Large intestine (tissue), 3 donors: Measurements from ENCODE around the gene RETREG1. TPM values are rescaled to one million over a fixed set of nuclear protein-coding genes. Genes with fewer than 3 reads are reported as not detected.
A peak's percentile ranks its signal among the peaks of the same experiment; 100 is the strongest.

Experiments used
- DNase-seq, 2 donors: peaks; one replicate each; pipeline versions ENCODE4 v3.0.0 to v3.0.0-alpha.2; 2013
- H3K27ac ChIP-seq: one replicate; pipeline ENCODE4 v1.5.1; 2013; ENCODE audit warnings: low read length
- H3K27me3 ChIP-seq: 2 replicates; pipeline ENCODE4 v1.6.1; 2013; ENCODE audit warnings: low read length; ENCODE audit not compliant: control insufficient read depth, insufficient read depth
- H3K36me3 ChIP-seq: 2 replicates; pipeline ENCODE4 v1.6.1; 2013; ENCODE audit warnings: low read length; ENCODE audit not compliant: control insufficient read depth, insufficient read depth
- H3K4me1 ChIP-seq: one replicate; pipeline ENCODE4 v1.6.1; 2013; ENCODE audit warnings: low read length; ENCODE audit not compliant: control insufficient read depth, insufficient read depth
- H3K4me3 ChIP-seq: one replicate; pipeline ENCODE4 v1.5.1; 2013; ENCODE audit warnings: low read length
- H3K9me3 ChIP-seq: one replicate; pipeline ENCODE4 v1.6.1; 2013; ENCODE audit warnings: mild to moderate bottlenecking, low read depth, low read length, moderate library complexity; ENCODE audit not compliant: control insufficient read depth
- WGBS: methylation state at CpG from one replicate; pipeline ENCODE4 v1.1.5; 2013; ENCODE audit warnings: low lambda C conversion rate; ENCODE audit not compliant: insufficient coverage; 5-methylcytosine and 5-hydroxymethylcytosine counted together
- polyA plus RNA-seq: library from polyadenylated mRNA; unstranded; fragments of 120-200 nt; gene quantifications from one replicate; pipeline ENCODE4 v1.2.1, GENCODE V29; 2013

Gene RETREG1
- polyA plus RNA-seq, 1 donor: 27.0 TPM

GRCh38 chr5:16588434-16589214, 28.2 kb downstream of the RETREG1 start:
- H3K27me3 ChIP-seq: no peaks in the 10 kb centered on the region
- no peaks in the 10 kb centered on the region for H3K4me1 ChIP-seq
- no peak overlapping the region for H3K4me3 ChIP-seq
- H3K36me3 ChIP-seq: no peaks in the 10 kb centered on the region
- WGBS: no CpG with 5 or more reads among the region's 10 CpGs
- H3K27ac ChIP-seq: no peak overlapping the region
- no peaks in the 10 kb centered on the region for H3K9me3 ChIP-seq
- no peak for DNase-seq

GRCh38 chr5:16586556-16586955, 30.2 kb downstream of the RETREG1 start:
- H3K27ac ChIP-seq: no peak overlapping the region
- no CpG with 5 or more reads among the region's 3 CpGs for WGBS
- no peaks in the 10 kb centered on the region for H3K4me1 ChIP-seq
- no peaks in the 10 kb centered on the region for H3K27me3 ChIP-seq
- no peak for DNase-seq
- H3K36me3 ChIP-seq: no peaks in the 10 kb centered on the region
- no peaks in the 10 kb centered on the region for H3K9me3 ChIP-seq
- H3K4me3 ChIP-seq: no peak overlapping the region

GRCh38 chr5:16585041-16585667, 31.6 kb downstream of the RETREG1 start:
- no peaks in the 10 kb centered on the region for H3K9me3 ChIP-seq
- H3K4me3 ChIP-seq: no peak overlapping the region
- no peaks in the 10 kb centered on the region for H3K36me3 ChIP-seq
- no CpG with 5 or more reads among the region's 4 CpGs for WGBS
- peak in 1 of 2 donors; percentile 72 for DNase-seq
- H3K27me3 ChIP-seq: no peaks in the 10 kb centered on the region
- no peak overlapping the region for H3K27ac ChIP-seq
- H3K4me1 ChIP-seq: no peaks in the 10 kb centered on the region

- Histone ChIP-seq H3K36me3 (no peaks in the 10 kb centered on the region), H3K9me3 (no peaks in the 10 kb centered on the region), H3K27ac (no peak overlapping the region), H3K4me3 (no peak overlapping the region), H3K27me3 (no peaks in the 10 kb centered on the region), H3K4me1 (no peaks in the 10 kb centered on the region)
- WGBS: 58% methylated on average over 3 of the region's 4 CpGs
- DNase-seq: no peak
Observed at GRCh38 chr5:16582081-16582480, 34.7 kb downstream of the RETREG1 start.

- Histone ChIP-seq H3K27ac (no peak overlapping the region), H3K27me3 (no peaks in the 10 kb centered on the region), H3K4me3 (no peak overlapping the region), H3K4me1 (no peaks in the 10 kb centered on the region), H3K9me3 (no peaks in the 10 kb centered on the region), H3K36me3 (no peaks in the 10 kb centered on the region)
- WGBS: 47% methylated on average over 3 of the region's 6 CpGs
- no peak for DNase-seq
Observed at GRCh38 chr5:16580382-16580781, 36.4 kb downstream of the RETREG1 start.

GRCh38 chr5:16579142-16579847, 37.5 kb downstream of the RETREG1 start:
- H3K27ac ChIP-seq: no peak overlapping the region
- no peaks in the 10 kb centered on the region for H3K36me3 ChIP-seq
- DNase-seq: no peak
- H3K9me3 ChIP-seq: no peaks in the 10 kb centered on the region
- H3K4me1 ChIP-seq: no peaks in the 10 kb centered on the region
- H3K27me3 ChIP-seq: no peaks in the 10 kb centered on the region
- H3K4me3 ChIP-seq: no peak overlapping the region
- 100% methylated on average over 1 of the region's 6 CpGs for WGBS

- H3K36me3 ChIP-seq: no peaks in the 10 kb centered on the region
- no peak overlapping the region for H3K27ac ChIP-seq
- peak in 1 of 2 donors; percentile 13 for DNase-seq
- no peaks in the 10 kb centered on the region for H3K9me3 ChIP-seq
- peaks cover 6% of the 10 kb centered on the region for H3K4me1 ChIP-seq
- no CpG with 5 or more reads among the region's 4 CpGs for WGBS
- H3K4me3 ChIP-seq: no peak overlapping the region
- no peaks in the 10 kb centered on the region for H3K27me3 ChIP-seq
Observed at GRCh38 chr5:16578474-16578883, 38.3 kb downstream of the RETREG1 start.

- no CpG with 5 or more reads among the region's 11 CpGs for WGBS
- Histone ChIP-seq H3K27me3 (no peaks in the 10 kb centered on the region), H3K36me3 (no peaks in the 10 kb centered on the region), H3K4me3 (no peak overlapping the region), H3K4me1 (peaks cover 9% of the 10 kb centered on the region), H3K9me3 (no peaks in the 10 kb centered on the region), H3K27ac (no peak overlapping the region)
- DNase-seq: no peak
Observed at GRCh38 chr5:16577677-16578076, 39.1 kb downstream of the RETREG1 start.

GRCh38 chr5:16574789-16575721, 41.7 kb downstream of the RETREG1 start:
- WGBS: 90% methylated on average over 5 of the region's 12 CpGs
- no peaks in the 10 kb centered on the region for H3K9me3 ChIP-seq
- H3K4me3 ChIP-seq: no peak overlapping the region
- no peak for DNase-seq
- no peaks in the 10 kb centered on the region for H3K36me3 ChIP-seq
- H3K27me3 ChIP-seq: no peaks in the 10 kb centered on the region
- no peak overlapping the region for H3K27ac ChIP-seq
- peaks cover 9% of the 10 kb centered on the region for H3K4me1 ChIP-seq

GRCh38 chr5:16573401-16573800, 43.4 kb downstream of the RETREG1 start:
- Histone ChIP-seq H3K27ac (no peak overlapping the region), H3K4me3 (no peak overlapping the region), H3K4me1 (peaks cover 9% of the 10 kb centered on the region), H3K27me3 (no peaks in the 10 kb centered on the region), H3K36me3 (no peaks in the 10 kb centered on the region), H3K9me3 (no peaks in the 10 kb centered on the region)
- whole genome bisulfite sequencing: no CpG with 5 or more reads among the region's 2 CpGs
- peak; percentile 31 to 63 for DNase-seq
